GM12874 (cell line): Measurements from ENCODE around the gene ZDHHC18.

Experiments
- TF ChIP-seq, protein P1 (sequence below): IDR thresholded peaks from 2 replicates; pipeline ENCODE4 v1.5.1; 2011; ENCODE audit warnings: low read depth, mild to moderate bottlenecking, control low read depth, low read length, moderate library complexity; ENCODE audit not compliant: insufficient read depth

ZDHHC18 gene, protein sequence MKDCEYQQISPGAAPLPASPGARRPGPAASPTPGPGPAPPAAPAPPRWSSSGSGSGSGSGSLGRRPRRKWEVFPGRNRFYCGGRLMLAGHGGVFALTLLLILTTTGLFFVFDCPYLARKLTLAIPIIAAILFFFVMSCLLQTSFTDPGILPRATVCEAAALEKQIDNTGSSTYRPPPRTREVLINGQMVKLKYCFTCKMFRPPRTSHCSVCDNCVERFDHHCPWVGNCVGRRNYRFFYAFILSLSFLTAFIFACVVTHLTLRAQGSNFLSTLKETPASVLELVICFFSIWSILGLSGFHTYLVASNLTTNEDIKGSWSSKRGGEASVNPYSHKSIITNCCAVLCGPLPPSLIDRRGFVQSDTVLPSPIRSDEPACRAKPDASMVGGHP

DNA sequence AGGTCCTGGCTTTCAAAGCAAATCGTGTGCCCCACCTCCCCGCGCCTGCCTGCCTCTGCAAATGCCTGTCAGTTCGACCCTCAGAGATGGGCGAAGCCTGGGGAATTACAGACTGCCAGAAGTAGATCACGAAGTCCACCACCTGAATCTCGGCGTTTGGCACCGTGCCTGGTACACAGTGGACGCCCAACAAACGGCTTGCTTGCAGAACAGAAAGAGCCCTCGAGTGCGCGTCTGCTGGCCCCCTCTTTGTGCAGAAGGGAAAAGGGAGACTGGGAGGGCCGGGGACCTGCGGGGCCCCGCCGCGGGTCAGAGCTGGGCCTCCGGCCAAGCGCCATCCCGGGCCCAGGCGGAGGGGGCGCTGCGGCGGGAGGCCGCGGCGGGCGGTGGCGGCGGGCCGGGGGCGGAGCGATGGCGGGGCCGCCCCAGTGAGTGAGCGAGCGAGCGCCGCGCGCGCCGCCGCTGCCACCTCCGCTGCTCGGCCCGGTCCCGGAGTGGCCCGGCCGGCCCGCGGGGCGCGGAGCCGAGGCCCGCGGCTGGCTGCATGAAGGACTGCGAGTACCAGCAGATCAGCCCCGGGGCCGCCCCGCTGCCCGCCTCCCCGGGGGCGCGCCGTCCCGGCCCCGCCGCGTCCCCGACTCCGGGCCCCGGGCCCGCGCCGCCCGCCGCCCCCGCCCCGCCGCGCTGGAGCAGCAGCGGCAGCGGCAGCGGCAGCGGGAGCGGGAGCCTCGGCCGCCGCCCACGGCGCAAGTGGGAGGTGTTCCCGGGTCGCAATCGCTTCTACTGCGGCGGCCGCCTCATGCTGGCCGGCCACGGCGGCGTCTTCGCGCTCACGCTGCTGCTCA is at the start of gene ZDHHC18:
Gene ZDHHC18 (plus strand): TSS at position 428 of the 845 bp plus-strand sequence. CDS start 117 bp downstream, at position 545.
- TF ChIP-seq, protein P1, sequence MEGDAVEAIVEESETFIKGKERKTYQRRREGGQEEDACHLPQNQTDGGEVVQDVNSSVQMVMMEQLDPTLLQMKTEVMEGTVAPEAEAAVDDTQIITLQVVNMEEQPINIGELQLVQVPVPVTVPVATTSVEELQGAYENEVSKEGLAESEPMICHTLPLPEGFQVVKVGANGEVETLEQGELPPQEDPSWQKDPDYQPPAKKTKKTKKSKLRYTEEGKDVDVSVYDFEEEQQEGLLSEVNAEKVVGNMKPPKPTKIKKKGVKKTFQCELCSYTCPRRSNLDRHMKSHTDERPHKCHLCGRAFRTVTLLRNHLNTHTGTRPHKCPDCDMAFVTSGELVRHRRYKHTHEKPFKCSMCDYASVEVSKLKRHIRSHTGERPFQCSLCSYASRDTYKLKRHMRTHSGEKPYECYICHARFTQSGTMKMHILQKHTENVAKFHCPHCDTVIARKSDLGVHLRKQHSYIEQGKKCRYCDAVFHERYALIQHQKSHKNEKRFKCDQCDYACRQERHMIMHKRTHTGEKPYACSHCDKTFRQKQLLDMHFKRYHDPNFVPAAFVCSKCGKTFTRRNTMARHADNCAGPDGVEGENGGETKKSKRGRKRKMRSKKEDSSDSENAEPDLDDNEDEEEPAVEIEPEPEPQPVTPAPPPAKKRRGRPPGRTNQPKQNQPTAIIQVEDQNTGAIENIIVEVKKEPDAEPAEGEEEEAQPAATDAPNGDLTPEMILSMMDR: peak; percentile 66

DNA sequence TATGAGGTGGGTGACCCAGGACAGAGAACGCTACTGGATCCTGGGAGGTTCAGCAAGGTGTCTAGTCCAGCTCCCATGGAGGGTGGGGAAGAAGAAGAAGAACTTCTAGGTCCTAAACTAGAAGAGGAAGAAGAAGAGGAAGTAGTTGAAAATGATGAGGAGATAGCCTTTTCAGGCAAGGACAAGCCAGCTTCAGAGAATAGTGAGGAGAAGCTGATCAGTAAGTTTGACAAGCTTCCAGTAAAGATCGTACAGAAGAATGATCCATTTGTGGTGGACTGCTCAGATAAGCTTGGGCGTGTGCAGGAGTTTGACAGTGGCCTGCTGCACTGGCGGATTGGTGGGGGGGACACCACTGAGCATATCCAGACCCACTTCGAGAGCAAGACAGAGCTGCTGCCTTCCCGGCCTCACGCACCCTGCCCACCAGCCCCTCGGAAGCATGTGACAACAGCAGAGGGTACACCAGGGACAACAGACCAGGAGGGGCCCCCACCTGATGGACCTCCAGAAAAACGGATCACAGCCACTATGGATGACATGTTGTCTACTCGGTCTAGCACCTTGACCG is 47.3 kb upstream of the ZDHHC18 start:
- TF ChIP-seq, protein P1: no peak

DNA sequence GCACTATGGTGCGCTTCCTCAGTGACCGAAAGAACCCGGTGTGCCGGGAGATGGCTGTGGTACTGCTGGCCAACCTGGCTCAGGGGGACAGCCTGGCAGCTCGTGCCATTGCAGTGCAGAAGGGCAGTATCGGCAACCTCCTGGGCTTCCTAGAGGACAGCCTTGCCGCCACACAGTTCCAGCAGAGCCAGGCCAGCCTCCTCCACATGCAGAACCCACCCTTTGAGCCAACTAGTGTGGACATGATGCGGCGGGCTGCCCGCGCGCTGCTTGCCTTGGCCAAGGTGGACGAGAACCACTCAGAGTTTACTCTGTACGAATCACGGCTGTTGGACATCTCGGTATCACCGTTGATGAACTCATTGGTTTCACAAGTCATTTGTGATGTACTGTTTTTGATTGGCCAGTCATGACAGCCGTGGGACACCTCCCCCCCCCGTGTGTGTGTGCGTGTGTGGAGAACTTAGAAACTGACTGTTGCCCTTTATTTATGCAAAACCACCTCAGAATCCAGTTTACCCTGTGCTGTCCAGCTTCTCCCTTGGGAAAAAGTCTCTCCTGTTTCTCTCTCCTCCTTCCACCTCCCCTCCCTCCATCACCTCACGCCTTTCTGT is 46.0 kb upstream of the ZDHHC18 start:
- TF ChIP-seq, protein P1: no peak

DNA sequence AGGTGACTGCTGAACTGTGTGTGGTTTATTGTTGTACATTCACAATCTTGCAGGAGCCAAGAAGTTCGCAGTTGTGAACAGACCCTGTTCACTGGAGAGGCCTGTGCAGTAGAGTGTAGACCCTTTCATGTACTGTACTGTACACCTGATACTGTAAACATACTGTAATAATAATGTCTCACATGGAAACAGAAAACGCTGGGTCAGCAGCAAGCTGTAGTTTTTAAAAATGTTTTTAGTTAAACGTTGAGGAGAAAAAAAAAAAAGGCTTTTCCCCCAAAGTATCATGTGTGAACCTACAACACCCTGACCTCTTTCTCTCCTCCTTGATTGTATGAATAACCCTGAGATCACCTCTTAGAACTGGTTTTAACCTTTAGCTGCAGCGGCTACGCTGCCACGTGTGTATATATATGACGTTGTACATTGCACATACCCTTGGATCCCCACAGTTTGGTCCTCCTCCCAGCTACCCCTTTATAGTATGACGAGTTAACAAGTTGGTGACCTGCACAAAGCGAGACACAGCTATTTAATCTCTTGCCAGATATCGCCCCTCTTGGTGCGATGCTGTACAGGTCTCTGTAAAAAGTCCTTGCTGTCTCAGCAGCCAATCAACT is 45.2 kb upstream of the ZDHHC18 start:
- TF ChIP-seq, protein P1: no peak

DNA sequence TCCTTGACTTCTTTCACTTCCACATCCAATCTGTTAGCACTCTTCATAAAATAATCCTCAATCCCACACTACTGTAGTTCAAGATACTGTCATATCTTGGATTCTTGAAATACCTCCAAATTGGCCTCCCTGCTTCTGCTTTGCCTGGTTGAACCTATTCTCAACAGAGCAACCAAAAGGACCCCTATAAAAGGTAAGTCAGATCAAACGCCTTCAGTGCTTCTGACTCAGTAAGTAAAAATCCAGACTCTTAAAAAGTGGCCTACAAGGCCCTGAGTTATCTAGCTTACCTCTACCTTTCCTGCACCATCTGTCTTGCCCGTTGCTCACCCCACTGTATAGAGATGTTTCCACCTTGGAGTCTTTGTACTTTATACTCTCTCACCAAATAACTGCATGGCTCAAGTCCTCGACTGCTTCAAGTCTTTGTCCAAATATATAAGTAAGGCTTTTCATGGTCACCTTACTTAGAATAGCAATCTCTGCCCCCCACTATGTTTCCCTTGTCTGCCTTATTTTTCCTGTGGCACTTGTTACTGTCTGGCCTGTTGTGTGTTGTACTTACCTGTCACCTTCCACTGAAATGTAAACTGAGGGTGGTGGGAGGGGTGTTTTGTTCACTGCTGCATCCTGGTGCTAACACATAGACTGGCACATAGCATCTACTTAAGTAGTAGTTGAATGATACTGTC is 43.8 kb upstream of the ZDHHC18 start:
- TF ChIP-seq, protein P1: no peak

DNA sequence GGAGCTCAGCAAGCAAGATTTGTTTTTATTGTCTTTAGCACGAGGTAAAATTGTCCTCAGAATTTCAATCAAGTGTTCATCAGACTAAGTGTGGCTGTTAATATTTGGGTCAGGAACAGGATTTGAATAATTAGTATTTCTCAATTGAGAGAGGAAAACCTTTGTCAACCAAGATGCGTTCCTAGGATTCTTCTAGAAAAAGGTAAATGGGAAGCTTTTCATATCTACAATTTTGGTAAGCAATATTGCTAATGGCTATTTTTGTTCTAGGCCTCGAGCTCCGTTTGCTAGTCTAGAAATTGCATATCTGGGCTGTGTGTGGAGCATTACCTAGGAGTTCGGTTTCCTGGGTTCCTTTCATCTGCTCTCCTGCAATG is 42.9 kb upstream of the ZDHHC18 start:
- TF ChIP-seq, protein P1: no peak
